ENCODE measurements around the gene KCNJ3. TPM values are rescaled to one million over a fixed set of nuclear protein-coding genes. Genes with fewer than 3 reads are reported as not detected.

KCNJ3 gene
- total RNA-seq, 4 donors from 2014 or later, result 0.40 to 1.3 (median 0.55) TPM; not detected in 1

DNA sequence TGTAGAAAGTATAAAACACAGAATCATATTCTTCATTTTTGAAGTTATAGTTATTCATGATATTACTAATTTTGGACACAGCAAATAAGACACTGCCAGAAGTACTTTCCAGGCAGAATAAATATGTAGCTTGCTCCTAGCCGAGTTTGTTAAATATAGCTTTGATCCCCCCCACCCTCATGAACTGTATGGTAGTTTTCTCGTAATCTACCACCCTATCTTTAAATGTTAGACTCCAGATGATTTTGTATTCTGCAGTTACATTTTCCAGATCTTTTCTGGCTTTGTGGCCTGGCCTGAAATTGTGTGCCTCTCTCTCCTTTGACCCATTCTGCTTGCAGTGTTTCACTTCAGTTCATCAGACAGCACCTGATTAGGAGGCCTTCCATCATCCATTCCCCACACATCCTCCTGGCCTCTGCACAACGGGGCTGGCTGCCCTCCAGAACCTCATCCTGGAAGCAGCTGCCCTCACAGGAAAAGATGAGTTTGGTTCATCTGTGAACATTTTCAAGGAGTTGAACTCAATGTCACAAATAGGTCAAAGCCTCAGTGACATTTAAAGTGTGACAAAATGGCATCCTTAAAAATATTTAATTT lies 4.7 kb upstream of the KCNJ3 start:
- peaks cover 6 to 27% (median 24%) of the 10 kb centered on the region in 4 donors for H3K4me1 ChIP-seq
- WGBS, 2 donors (ENCODE audit: low coverage in 1 of 2), result 60 to 67% methylated on average over 2 to 3 of the region's 3 CpGs
- in situ Hi-C loops (cut with MboI; ENCODE audit: low pct_ligation_motif_present in 1 of 4, low pct_unique_long_range_greater_than_20kb in 1 of 4, low sequenced_read_pairs in 3 of 4), result no loop called here
- peaks cover 19% of the 10 kb centered on the region for H3K27me3 ChIP-seq
- no peak for DNase-seq
- no peaks in the 10 kb centered on the region for H3K9me3 ChIP-seq
- no peaks in the 10 kb centered on the region for H3K36me3 ChIP-seq
- no peak overlapping the region for H3K27ac ChIP-seq
- intact Hi-C loops (cut with DNase I; ENCODE audit: low total_unique reads), result no loop called here
- no peak overlapping the region for H3K4me3 ChIP-seq
- no peak for TF ChIP-seq POLR2A (IDR thresholded peaks at IDR 0.05)
- TF ChIP-seq, protein P1, sequence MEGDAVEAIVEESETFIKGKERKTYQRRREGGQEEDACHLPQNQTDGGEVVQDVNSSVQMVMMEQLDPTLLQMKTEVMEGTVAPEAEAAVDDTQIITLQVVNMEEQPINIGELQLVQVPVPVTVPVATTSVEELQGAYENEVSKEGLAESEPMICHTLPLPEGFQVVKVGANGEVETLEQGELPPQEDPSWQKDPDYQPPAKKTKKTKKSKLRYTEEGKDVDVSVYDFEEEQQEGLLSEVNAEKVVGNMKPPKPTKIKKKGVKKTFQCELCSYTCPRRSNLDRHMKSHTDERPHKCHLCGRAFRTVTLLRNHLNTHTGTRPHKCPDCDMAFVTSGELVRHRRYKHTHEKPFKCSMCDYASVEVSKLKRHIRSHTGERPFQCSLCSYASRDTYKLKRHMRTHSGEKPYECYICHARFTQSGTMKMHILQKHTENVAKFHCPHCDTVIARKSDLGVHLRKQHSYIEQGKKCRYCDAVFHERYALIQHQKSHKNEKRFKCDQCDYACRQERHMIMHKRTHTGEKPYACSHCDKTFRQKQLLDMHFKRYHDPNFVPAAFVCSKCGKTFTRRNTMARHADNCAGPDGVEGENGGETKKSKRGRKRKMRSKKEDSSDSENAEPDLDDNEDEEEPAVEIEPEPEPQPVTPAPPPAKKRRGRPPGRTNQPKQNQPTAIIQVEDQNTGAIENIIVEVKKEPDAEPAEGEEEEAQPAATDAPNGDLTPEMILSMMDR (IDR thresholded peaks at IDR 0.05), result no peak
- no peak for TF ChIP-seq EP300 (IDR thresholded peaks at IDR 0.05; ENCODE audit: low read depth)

DNA sequence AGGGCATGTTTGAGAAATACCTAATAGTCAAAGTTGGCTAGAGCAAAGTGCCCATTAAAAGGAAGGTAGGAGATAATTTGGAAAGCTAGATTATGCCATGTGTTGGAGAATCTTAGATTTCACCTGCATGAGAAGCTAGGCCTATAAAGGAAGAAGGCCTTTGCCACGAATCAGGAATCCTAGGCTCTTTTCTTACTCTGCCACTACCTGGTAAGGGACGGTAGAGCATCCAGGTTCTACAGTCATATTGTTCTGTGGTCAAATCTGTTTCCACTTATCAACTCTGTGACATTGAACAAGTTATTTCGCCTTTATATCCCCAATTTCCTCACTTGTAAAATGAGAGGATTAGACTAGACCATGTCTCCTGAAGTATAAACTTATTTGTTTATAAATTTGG lies 3.6 kb upstream of the KCNJ3 start:
- intact Hi-C loops (cut with DNase I; ENCODE audit: low total_unique reads), result no loop called here
- 78 to 87% methylated on average over 3 of the region's 3 CpGs for WGBS, 2 donors (ENCODE audit: low coverage in 1 of 2)

DNA sequence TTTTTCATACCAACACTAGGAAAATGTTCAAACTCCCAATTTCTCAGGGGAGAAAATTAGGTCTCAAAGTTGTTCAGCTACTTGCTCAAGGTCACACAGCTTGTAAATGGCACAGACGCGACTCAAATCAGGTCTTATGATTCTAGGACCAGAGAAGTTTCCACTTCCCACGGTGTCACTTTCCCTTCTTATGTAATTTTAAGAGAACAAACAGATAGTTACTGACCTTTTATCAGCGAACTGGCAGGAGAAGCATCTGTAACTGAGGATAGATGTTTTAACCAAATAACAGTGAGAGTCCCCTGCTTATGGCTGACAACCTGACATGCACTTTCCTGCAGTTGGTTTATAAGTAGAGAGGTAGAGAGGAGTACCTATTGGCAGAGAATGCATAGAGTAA lies 2.1 kb upstream of the KCNJ3 start:
- Histone ChIP-seq H3K9me3 (no peaks in the 10 kb centered on the region), H3K36me3 (no peaks in the 10 kb centered on the region), H3K4me3 (no peak overlapping the region), H3K27me3 (peaks cover 34% of the 10 kb centered on the region), H3K4me1 (peaks cover 6 to 31% (median 25%) of the 10 kb centered on the region in 4 donors), H3K27ac (no peak overlapping the region)
- in situ Hi-C loops (cut with MboI; ENCODE audit: low pct_ligation_motif_present in 1 of 4, low pct_unique_long_range_greater_than_20kb in 1 of 4, low sequenced_read_pairs in 3 of 4), result no loop called here
- intact Hi-C loops (cut with DNase I; ENCODE audit: low total_unique reads), result no loop called here
- DNase-seq, result no peak
- TF ChIP-seq POLR2AphosphoS5 (IDR thresholded peaks at IDR 0.05) (no peak), POLR2A (IDR thresholded peaks at IDR 0.05) (no peak), EP300 (IDR thresholded peaks at IDR 0.05; ENCODE audit: low read depth) (no peak)
- TF ChIP-seq, protein P1 (IDR thresholded peaks at IDR 0.05), result no peak
- 50 to 57% methylated on average over 4 of the region's 4 CpGs for WGBS, 2 donors (ENCODE audit: low coverage in 1 of 2)

More for the DNA sequence above, 3.6 kb upstream of the KCNJ3 start:
- TF ChIP-seq POLR2A (IDR thresholded peaks at IDR 0.05) (no peak), EP300 (IDR thresholded peaks at IDR 0.05; ENCODE audit: low read depth) (no peak), POLR2AphosphoS5 (IDR thresholded peaks at IDR 0.05) (no peak)
- TF ChIP-seq, protein P1 (IDR thresholded peaks at IDR 0.05), result no peak
- in situ Hi-C loops (cut with MboI; ENCODE audit: low pct_ligation_motif_present in 1 of 4, low pct_unique_long_range_greater_than_20kb in 1 of 4, low sequenced_read_pairs in 3 of 4), result no loop called here
- H3K4me3 ChIP-seq, result no peak overlapping the region
- peaks cover 30% of the 10 kb centered on the region for H3K27me3 ChIP-seq
- no peaks in the 10 kb centered on the region for H3K36me3 ChIP-seq
- H3K27ac ChIP-seq, result no peak overlapping the region
- peaks cover 6 to 31% (median 25%) of the 10 kb centered on the region in 4 donors for H3K4me1 ChIP-seq
- H3K9me3 ChIP-seq, result no peaks in the 10 kb centered on the region
- DNase-seq, result no peak

DNA sequence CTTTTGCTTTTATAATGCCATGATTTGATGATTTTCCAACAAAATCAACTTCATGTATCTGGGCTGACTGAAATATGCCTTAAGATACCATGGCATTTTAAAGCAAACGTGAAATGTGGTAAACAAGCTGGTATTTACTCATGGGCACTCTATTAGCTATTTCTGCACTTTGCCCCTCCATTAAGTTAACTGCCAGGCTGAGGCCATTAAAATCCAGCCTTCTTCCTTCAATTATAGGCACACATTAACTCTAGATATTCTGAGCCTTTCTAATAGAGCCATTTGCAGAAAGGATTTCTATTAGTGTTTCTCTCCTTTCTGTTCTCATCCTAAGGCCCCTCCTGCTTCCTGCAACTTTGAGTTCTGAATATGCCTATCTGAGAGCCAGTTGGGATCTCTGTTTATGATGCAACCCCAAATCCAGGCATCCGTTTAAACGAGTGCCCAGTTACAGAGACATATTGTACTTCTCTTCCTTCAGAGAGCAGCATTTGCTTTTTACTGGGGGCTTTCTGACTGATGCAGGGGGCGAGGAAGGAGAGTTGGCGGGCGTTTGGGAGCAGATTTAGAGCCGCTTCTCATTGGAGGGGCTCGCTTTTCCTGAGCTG lies 1.6 kb upstream of the KCNJ3 start:
- in situ Hi-C loops (cut with MboI; ENCODE audit: low pct_ligation_motif_present in 1 of 4, low pct_unique_long_range_greater_than_20kb in 1 of 4, low sequenced_read_pairs in 3 of 4), result no loop called here
- WGBS, 2 donors (ENCODE audit: low coverage in 1 of 2), result 0 to 15% methylated on average over 1 to 8 of the region's 8 CpGs
- H3K27me3 ChIP-seq, result peaks cover 34% of the 10 kb centered on the region
- TF ChIP-seq POLR2A (IDR thresholded peaks at IDR 0.05), result no peak
- no peak for DNase-seq
- H3K36me3 ChIP-seq, result no peaks in the 10 kb centered on the region
- peak overlapping the region in 3 of 4 donors; percentile 30 to 52 (median 45) for H3K4me3 ChIP-seq
- H3K27ac ChIP-seq, result no peak overlapping the region
- intact Hi-C loops (cut with DNase I; ENCODE audit: low total_unique reads), result no loop called here
- H3K9me3 ChIP-seq, result no peaks in the 10 kb centered on the region
- H3K4me1 ChIP-seq, result peaks cover 6 to 31% (median 25%) of the 10 kb centered on the region in 4 donors

All from transverse colon (tissue), 4 donors.